KMS-11 (cell line): ENCODE measurements around the gene IGIP.

Source experiments
- H2AFZ ChIP-seq: fragments of 200-600 bp; sonication (generic); 2 replicates; pipeline ENCODE4 v1.6.1; 2016; ENCODE audit warnings: antibody characterized with exemption, mixed run types, low read depth
- H3K27ac ChIP-seq: fragments of 200-600 bp; sonication (generic); 2 replicates; pipeline ENCODE4 v1.6.1; 2016; ENCODE audit warnings: mild to moderate bottlenecking, mixed run types
- H3K27me3 ChIP-seq: fragments of 200-600 bp; sonication (generic); 2 replicates; pipeline ENCODE4 v1.6.1; 2017; ENCODE audit warnings: mild to moderate bottlenecking, low read depth, mixed run types, moderate library complexity; ENCODE audit not compliant: insufficient read depth
- H3K36me3 ChIP-seq: fragments of 200-600 bp; sonication (generic); 2 replicates; pipeline ENCODE4 v1.6.1; 2017; ENCODE audit warnings: mild to moderate bottlenecking, mixed run types; ENCODE audit not compliant: insufficient read depth
- H3K4me1 ChIP-seq: fragments of 200-600 bp; sonication (generic); 2 replicates; pipeline ENCODE4 v1.6.1; 2016; ENCODE audit warnings: mild to moderate bottlenecking, low read depth, mixed run types; ENCODE audit not compliant: poor library complexity, severe bottlenecking
- H3K4me2 ChIP-seq: fragments of 200-600 bp; sonication (generic); 2 replicates; pipeline ENCODE4 v1.7.0; 2016; ENCODE audit warnings: mild to moderate bottlenecking, mixed run types
- H3K4me3 ChIP-seq: fragments of 200-600 bp; sonication (generic); IDR thresholded peaks from 2 replicates; pipeline ENCODE4 v1.6.1; 2017; ENCODE audit warnings: low read depth, low read length, mixed read lengths; ENCODE audit not compliant: insufficient read depth
- H3K79me2 ChIP-seq: fragments of 200-600 bp; sonication (generic); 2 replicates; pipeline ENCODE4 v1.6.1; 2016; ENCODE audit warnings: low read depth, mixed run types; ENCODE audit not compliant: insufficient read depth
- H3K9ac ChIP-seq: fragments of 200-600 bp; sonication (generic); 2 replicates; pipeline ENCODE4 v1.6.1; 2016; ENCODE audit warnings: mild to moderate bottlenecking, mixed run types
- H4K20me1 ChIP-seq: fragments of 200-600 bp; sonication (generic); 2 replicates; pipeline ENCODE4 v1.6.1; 2016; ENCODE audit warnings: mild to moderate bottlenecking, mixed run types; ENCODE audit not compliant: insufficient read depth
- TF ChIP-seq, protein P1 (sequence below): fragments of 200-600 bp; sonication (generic); conservative IDR thresholded peaks from 2 replicates; pipeline ENCODE4 v1.6.1; 2017; ENCODE audit warnings: low read depth, mild to moderate bottlenecking, antibody characterized with exemption, low read length, moderate library complexity, mixed read lengths

The IGIP gene

GRCh38 chr5:140165101-140165922 is 39.6 kb downstream of the IGIP start:
- H3K4me3 ChIP-seq, result no peak overlapping the region
- H3K27me3 ChIP-seq, result no peaks in the 10 kb centered on the region
- no peak overlapping the region for H3K9ac ChIP-seq
- no peaks in the 10 kb centered on the region for H3K36me3 ChIP-seq
- no peak overlapping the region for H3K4me2 ChIP-seq
- H2AFZ ChIP-seq, result no peak overlapping the region
- H3K79me2 ChIP-seq, result no peaks in the 10 kb centered on the region
- TF ChIP-seq, protein P1, sequence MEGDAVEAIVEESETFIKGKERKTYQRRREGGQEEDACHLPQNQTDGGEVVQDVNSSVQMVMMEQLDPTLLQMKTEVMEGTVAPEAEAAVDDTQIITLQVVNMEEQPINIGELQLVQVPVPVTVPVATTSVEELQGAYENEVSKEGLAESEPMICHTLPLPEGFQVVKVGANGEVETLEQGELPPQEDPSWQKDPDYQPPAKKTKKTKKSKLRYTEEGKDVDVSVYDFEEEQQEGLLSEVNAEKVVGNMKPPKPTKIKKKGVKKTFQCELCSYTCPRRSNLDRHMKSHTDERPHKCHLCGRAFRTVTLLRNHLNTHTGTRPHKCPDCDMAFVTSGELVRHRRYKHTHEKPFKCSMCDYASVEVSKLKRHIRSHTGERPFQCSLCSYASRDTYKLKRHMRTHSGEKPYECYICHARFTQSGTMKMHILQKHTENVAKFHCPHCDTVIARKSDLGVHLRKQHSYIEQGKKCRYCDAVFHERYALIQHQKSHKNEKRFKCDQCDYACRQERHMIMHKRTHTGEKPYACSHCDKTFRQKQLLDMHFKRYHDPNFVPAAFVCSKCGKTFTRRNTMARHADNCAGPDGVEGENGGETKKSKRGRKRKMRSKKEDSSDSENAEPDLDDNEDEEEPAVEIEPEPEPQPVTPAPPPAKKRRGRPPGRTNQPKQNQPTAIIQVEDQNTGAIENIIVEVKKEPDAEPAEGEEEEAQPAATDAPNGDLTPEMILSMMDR, result no peak
- H4K20me1 ChIP-seq, result no peaks in the 10 kb centered on the region
- H3K4me1 ChIP-seq, result peaks cover 18% of the 10 kb centered on the region
- no peak overlapping the region for H3K27ac ChIP-seq

DNA sequence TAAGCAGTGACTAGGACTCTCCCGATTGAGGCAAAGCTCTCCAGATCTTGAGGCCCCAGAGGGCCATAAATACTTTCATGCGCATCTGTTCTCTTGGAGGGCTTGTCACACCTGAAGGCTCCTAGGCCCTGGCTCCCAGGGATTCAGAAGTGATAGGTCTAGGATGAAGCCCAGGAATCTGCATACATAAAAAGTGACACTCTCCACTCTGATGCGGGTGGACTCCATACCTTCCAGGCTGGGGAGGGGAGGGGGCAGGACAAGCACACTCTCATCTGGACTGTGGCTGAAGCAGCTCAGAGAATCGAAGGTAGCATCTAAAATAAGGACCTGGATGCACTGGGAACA is 40.2 kb downstream of the IGIP start:
- no peaks in the 10 kb centered on the region for H3K79me2 ChIP-seq
- no peak overlapping the region for H3K27ac ChIP-seq
- peaks cover 18% of the 10 kb centered on the region for H3K4me1 ChIP-seq
- H2AFZ ChIP-seq, result no peak overlapping the region
- H3K4me3 ChIP-seq, result no peak overlapping the region
- TF ChIP-seq, protein P1, result no peak
- H3K4me2 ChIP-seq, result no peak overlapping the region
- H3K36me3 ChIP-seq, result no peaks in the 10 kb centered on the region
- H4K20me1 ChIP-seq, result no peaks in the 10 kb centered on the region
- no peaks in the 10 kb centered on the region for H3K27me3 ChIP-seq
- H3K9ac ChIP-seq, result no peak overlapping the region

GRCh38 chr5:140166911-140167310 is 41.2 kb downstream of the IGIP start:
- Histone ChIP-seq H3K9ac (no peak overlapping the region), H3K4me3 (no peak overlapping the region), H3K27ac (no peak overlapping the region), H3K79me2 (no peaks in the 10 kb centered on the region), H3K4me1 (peaks cover 18% of the 10 kb centered on the region), H2AFZ (no peak overlapping the region), H4K20me1 (no peaks in the 10 kb centered on the region), H3K36me3 (no peaks in the 10 kb centered on the region), H3K4me2 (no peak overlapping the region), H3K27me3 (no peaks in the 10 kb centered on the region)
- TF ChIP-seq, protein P1, result no peak

- H3K4me3 ChIP-seq, result no peak overlapping the region
- no peak overlapping the region for H3K4me2 ChIP-seq
- no peaks in the 10 kb centered on the region for H3K36me3 ChIP-seq
- H3K27ac ChIP-seq, result no peak overlapping the region
- no peaks in the 10 kb centered on the region for H3K27me3 ChIP-seq
- H4K20me1 ChIP-seq, result no peaks in the 10 kb centered on the region
- H3K4me1 ChIP-seq, result peaks cover 18% of the 10 kb centered on the region
- H2AFZ ChIP-seq, result no peak overlapping the region
- TF ChIP-seq, protein P1, result no peak
- no peaks in the 10 kb centered on the region for H3K79me2 ChIP-seq
- no peak overlapping the region for H3K9ac ChIP-seq
Observed at GRCh38 chr5:140168371-140168770, 42.6 kb downstream of the IGIP start.
